ENCODE data around the gene GALNT7.

DNA sequence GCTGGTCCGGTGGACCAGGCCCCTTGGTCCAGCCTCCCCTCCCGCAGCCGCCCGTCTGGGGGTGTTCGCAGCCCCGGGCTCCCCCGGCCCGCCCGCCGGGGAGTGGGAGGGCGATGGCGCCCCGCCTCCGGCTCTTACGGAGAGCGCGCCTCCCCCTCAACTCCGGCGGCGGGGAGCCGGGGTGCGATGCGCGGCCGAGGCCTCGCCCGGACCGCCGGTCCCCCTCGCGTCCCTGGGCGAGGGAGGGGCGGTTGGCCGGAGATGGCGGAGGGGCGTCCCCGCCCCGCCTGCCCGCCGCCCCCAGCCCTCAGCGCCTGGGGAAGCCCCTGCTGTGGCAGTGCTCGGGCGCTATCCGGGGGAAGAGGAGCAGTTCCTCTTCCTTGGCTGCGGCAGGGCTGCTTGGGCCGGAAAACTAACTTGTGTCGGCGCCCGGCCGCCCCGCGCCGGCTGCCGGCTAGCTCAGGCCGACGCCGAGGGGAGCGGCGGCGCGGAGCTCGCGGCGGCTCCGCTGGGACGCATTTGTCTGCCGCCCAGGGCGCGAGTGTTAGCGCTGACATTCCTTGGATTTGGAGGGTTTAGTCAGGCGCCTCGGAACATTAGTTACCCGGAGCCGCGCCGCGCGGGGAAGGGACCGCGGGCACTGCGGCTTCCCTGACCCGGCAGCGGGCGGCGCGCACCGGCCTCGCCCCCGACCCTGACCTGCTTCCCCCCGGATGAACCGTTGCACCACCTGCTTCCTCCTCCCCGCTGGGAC, 994 bp downstream of the GALNT7 start:
- TF ChIP-seq POLR2AphosphoS5 (IDR thresholded peaks at IDR 0.05; ENCODE audit: low read depth, low read length) = no peak
- TF ChIP-seq SIN3A (IDR thresholded peaks at IDR 0.05; ENCODE audit: borderline replicate concordance, insufficient read depth, low read length) = no peak; the same call in 1 of the 2 replicates
- TF ChIP-seq, protein P1, sequence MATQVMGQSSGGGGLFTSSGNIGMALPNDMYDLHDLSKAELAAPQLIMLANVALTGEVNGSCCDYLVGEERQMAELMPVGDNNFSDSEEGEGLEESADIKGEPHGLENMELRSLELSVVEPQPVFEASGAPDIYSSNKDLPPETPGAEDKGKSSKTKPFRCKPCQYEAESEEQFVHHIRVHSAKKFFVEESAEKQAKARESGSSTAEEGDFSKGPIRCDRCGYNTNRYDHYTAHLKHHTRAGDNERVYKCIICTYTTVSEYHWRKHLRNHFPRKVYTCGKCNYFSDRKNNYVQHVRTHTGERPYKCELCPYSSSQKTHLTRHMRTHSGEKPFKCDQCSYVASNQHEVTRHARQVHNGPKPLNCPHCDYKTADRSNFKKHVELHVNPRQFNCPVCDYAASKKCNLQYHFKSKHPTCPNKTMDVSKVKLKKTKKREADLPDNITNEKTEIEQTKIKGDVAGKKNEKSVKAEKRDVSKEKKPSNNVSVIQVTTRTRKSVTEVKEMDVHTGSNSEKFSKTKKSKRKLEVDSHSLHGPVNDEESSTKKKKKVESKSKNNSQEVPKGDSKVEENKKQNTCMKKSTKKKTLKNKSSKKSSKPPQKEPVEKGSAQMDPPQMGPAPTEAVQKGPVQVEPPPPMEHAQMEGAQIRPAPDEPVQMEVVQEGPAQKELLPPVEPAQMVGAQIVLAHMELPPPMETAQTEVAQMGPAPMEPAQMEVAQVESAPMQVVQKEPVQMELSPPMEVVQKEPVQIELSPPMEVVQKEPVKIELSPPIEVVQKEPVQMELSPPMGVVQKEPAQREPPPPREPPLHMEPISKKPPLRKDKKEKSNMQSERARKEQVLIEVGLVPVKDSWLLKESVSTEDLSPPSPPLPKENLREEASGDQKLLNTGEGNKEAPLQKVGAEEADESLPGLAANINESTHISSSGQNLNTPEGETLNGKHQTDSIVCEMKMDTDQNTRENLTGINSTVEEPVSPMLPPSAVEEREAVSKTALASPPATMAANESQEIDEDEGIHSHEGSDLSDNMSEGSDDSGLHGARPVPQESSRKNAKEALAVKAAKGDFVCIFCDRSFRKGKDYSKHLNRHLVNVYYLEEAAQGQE (IDR thresholded peaks at IDR 0.05; ENCODE audit: insufficient read depth in 1 of 2, low read depth in 2 of 2, low read length in 2 of 2) = no peak

Data from PFSK-1 (cell line).